ENCODE data around the gene SCAF4. TPM values are rescaled to one million over a fixed set of nuclear protein-coding genes. Genes with fewer than 3 reads are reported as not detected.
A peak's percentile ranks its signal among the peaks of the same experiment; 100 is the strongest.
"Not testable (repeated sequence)": the region's sequence is repeated elsewhere in the genome, so short reads cannot be mapped to it uniquely, and the experiment has no call there.

SCAF4 gene
- total RNA-seq, 1 donor from 2014 or later, result 6.2 TPM

DNA sequence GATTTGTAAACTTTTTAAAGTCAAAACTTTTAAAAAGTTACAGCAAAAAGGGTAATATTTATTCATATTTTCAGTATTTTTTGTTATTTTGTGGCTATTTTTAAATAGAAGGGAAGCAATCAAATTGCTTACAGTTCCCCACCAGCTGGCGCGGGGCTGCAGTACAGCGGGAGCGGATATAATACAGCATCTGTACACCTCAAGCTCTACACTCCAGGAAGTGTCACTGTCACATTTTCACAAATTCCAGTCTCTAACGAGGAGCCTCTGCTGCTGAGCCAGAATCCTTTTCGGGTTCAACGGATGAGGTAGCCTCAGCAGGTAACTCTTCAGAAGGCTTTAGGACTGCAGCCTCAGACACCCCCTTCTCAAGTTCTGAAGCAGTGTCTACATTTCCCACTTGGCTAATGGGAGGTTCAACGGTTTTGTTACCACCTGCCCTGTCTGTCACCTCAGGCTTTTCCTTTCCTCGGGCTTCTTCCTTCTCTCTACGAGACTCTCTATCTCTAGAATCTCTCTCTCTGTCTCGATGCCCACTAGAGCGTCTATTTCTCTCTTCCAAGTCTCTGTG, 60.7 kb downstream of the SCAF4 start:
- no peak for DNase-seq (ENCODE audit: low read depth)

- no peak for DNase-seq (ENCODE audit: low read depth)
Measured at GRCh38 chr21:31670070-31670469, 61.8 kb downstream of the SCAF4 start.

- no peak for DNase-seq (ENCODE audit: low read depth)
Measured at GRCh38 chr21:31668651-31669491, 63.0 kb downstream of the SCAF4 start.

DNA sequence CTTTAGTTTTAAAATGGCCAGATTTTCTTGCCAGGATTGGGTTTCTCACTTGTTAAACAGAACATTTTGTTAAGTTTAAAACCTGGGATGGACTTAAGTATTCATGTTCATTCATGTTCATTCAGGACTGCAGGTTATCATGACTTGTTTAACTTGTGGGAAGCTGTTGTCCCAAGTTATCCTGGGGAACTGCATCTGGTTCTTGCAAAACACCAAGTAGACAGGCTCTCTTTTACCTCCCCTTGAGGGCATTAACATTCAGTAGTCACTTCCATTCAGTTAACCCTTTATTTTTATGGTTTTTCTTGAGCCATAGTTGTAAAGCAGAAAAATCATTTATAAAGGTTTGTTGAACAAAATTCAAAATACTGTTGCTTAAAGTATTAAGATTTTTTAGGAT, 64.3 kb downstream of the SCAF4 start:
- DNase-seq (ENCODE audit: low read depth), result no peak

- DNase-seq (ENCODE audit: low read depth), result no peak
Measured at GRCh38 chr21:31667132-31667531, 64.8 kb downstream of the SCAF4 start.

GRCh38 chr21:31666445-31667010, 65.4 kb downstream of the SCAF4 start:
- no peak for DNase-seq (ENCODE audit: low read depth)

- not testable (repeated sequence) for DNase-seq (ENCODE audit: low read depth)
Measured at GRCh38 chr21:31665869-31666268, 66.0 kb downstream of the SCAF4 start.

DNA sequence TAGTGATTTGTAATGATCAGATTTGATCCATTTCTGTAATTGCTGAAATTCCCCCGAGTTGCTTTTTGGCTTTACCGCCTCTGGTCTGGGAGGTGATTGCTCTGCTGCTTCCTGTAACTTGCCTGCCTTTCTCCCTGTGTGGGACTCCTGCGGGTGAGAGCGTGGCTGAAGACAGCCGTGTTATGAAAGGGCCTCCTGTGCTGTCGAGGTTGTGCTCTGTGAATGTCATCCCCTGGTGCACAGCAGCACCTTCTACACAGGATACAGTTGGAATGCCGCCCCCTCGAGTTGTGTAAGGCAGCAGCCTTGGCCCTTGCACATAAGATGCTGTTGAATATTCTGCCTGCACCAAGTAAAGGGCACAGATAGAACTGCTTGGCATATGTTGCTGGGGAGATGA, 66.5 kb downstream of the SCAF4 start:
- DNase-seq (ENCODE audit: low read depth), result no peak

DNA sequence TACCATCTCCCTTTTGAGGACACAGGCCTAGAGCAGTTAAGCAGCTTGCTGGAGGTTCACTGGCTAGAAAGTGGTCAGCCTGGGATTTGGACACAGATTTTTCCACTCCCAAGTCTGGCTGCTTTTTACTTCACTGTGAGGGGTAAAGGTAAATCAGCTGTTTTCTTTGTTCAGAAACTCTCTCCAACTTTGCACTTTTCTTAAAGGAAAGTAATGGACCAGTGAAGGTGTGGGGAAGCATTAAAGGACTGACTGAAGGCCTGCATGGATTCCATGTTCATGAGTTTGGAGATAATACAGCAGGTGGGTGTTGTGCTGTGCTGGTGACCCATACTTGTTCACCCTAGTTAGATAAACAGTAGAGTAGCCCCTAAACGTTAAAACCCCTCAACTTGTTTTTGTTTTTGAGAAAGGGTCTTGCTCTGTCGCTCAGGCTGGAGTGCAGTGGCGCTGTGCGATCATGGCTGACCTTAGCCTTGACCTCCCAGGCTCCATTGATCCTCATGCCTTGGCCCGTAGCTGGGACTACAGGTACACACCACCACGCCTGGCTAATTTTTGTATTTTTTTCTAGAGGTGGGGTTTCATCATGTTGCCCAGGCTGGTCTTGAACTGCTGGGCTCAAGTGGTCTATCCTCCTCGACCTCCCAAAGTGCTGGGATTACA, 68.2 kb downstream of the SCAF4 start:
- DNase-seq (ENCODE audit: low read depth), result no peak

DNA sequence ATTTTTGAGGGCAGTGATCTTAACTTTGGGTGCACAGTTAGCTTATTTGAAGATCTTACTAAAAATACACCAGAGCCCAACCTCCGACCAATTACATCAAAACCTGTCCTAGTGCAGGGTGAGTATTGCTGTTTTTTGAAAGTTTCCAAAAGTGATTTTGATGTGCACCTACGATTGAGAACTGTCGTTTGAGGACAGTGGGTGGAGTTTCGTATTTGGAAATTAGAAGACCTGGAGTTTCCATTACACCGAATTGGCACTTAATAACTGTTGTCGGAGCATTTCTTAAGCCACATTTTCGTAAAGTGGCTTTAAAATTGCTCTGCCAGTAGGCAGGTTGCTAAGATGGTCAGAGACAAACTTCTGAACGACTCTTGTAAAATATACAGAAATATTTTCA, 71.3 kb downstream of the SCAF4 start:
- no peak for DNase-seq (ENCODE audit: low read depth)

GRCh38 chr21:31660259-31660565, 71.7 kb downstream of the SCAF4 start:
- DNase-seq (ENCODE audit: low read depth), result no peak

DNA sequence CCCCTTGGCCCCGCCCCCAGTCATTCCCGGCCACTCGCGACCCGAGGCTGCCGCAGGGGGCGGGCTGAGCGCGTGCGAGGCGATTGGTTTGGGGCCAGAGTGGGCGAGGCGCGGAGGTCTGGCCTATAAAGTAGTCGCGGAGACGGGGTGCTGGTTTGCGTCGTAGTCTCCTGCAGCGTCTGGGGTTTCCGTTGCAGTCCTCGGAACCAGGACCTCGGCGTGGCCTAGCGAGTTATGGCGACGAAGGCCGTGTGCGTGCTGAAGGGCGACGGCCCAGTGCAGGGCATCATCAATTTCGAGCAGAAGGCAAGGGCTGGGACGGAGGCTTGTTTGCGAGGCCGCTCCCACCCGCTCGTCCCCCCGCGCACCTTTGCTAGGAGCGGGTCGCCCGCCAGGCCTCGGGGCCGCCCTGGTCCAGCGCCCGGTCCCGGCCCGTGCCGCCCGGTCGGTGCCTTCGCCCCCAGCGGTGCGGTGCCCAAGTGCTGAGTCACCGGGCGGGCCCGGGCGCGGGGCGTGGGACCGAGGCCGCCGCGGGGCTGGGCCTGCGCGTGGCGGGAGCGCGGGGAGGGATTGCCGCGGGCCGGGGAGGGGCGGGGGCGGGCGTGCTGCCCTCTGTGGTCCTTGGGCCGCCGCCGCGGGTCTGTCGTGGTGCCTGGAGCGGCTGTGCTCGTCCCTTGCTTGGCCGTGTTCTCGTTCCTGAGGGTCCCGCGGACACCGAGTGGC, 72.2 kb downstream of the SCAF4 start, which contains the start of gene SOD1:
TSS of gene SOD1 (plus strand) at position 158 of the 723 bp plus-strand sequence. CDS start at position 235, 77 bp downstream.
- peak; percentile 95 for DNase-seq (ENCODE audit: low read depth)

DNA sequence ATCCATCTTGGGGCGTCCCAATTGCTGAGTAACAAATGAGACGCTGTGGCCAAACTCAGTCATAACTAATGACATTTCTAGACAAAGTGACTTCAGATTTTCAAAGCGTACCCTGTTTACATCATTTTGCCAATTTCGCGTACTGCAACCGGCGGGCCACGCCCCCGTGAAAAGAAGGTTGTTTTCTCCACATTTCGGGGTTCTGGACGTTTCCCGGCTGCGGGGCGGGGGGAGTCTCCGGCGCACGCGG, 72.7 kb downstream of the SCAF4 start:
- DNase-seq (ENCODE audit: low read depth), result no peak

DNA sequence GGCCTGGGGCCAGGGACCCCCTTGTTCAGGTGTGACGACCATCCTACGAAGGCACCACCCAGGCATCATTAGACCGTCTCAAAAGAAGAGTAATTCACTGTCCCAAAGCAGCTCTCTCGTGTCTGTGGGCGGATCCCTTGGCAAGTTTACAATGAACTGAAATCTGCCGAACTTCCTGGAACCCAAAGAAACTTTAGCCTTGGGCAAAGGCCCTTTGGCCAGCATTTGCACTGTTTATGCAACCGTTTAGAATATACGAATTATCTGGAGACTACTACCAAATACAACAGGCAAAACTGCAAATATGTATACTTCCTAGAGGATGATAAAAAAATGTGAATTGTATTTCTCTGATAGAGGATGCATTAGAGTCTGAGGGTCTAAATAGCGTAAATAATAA, 73.9 kb downstream of the SCAF4 start:
- DNase-seq (ENCODE audit: low read depth), result no peak

GRCh38 chr21:31656199-31657095, 75.5 kb downstream of the SCAF4 start:
- DNase-seq (ENCODE audit: low read depth), result no peak

DNA sequence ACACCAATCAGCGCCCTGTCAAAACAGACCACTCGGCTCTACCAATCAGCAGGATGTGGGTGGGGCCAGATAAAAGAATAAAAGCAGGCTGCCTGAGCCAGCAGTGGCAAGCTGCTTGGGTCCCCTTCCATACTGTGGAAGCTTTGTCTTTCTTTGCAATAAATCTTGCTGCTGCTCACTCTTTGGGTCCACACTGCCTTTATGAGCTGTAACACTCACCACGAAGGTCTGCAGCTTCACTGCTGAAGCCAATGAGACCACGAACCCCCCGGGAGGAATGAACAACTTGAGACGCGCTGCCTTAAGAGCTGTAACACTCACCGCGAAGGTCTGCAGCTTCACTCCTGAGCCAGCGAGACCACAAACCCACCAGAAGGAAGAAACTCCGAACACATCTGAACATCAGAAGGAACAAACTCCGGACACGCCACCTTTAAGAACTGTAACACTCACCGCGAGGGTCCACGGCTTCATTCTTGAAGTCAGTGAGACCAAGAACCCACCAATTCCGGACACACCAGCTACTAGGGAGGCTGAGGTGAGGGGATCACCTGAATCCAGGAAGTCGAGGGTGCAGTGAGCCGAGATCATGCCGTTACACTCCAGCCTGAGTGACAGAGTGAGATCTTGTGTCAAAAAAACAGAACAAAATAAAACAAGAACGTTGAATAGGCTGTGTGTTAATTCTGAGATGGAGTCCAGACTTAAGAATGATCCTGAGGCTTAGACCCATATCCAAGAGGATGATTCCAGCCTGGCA, 76.9 kb downstream of the SCAF4 start:
- DNase-seq (ENCODE audit: low read depth), result not testable (repeated sequence)

DNA sequence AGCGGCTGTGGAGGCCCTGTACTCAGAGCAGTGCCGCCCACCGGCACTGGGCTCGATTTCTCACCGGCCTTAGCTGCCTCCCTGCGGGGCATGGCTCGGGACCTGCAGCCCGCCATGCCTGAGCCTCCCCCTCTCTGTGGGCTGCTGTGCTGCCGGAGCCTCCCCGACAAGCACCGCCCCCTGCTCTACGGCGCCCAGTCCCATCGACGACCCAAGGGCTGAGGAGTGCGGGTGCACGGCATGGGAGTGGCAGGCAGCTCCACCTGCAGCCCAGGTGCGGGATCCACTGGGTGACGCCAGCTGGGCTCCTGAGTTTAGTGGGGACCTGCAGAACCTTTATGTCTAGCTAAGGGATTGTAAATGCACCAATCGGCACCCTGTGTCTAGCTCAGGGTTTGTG, 77.6 kb downstream of the SCAF4 start:
- DNase-seq (ENCODE audit: low read depth), result no peak

- not testable (repeated sequence) for DNase-seq (ENCODE audit: low read depth)
Measured at GRCh38 chr21:31651491-31651890, 80.4 kb downstream of the SCAF4 start.

- no peak for DNase-seq (ENCODE audit: low read depth)
Measured at GRCh38 chr21:31650930-31651329, 81.0 kb downstream of the SCAF4 start.

DNA sequence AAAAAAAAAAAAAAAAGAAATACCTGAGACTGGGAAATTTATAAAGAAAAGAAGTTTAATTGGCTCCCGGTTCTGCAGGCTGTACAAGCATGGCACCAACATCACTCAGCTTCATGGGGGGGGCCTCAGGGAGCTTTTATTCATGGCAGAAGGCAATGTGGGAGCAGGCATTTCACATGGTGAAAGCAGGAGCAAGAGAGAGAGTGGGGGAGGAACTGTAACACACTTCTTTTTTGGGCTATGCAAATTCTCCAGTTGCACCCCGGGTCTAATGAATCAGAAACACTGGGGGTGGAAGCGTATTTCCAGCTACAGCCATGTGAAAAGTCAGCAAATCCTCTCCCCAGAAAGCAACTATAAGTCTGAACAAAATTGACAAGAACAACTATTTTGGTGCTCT, 84.3 kb downstream of the SCAF4 start:
- no peak for DNase-seq (ENCODE audit: low read depth)

Data from myocyte (in vitro differentiated cells).